ENCODE measurements around the gene MICAL2.
A peak's percentile ranks its signal among the peaks of the same experiment; 100 is the strongest.
"Not testable (repeated sequence)": the region's sequence is repeated elsewhere in the genome, so short reads cannot be mapped to it uniquely, and the experiment has no call there.

The MICAL2 gene

DNA sequence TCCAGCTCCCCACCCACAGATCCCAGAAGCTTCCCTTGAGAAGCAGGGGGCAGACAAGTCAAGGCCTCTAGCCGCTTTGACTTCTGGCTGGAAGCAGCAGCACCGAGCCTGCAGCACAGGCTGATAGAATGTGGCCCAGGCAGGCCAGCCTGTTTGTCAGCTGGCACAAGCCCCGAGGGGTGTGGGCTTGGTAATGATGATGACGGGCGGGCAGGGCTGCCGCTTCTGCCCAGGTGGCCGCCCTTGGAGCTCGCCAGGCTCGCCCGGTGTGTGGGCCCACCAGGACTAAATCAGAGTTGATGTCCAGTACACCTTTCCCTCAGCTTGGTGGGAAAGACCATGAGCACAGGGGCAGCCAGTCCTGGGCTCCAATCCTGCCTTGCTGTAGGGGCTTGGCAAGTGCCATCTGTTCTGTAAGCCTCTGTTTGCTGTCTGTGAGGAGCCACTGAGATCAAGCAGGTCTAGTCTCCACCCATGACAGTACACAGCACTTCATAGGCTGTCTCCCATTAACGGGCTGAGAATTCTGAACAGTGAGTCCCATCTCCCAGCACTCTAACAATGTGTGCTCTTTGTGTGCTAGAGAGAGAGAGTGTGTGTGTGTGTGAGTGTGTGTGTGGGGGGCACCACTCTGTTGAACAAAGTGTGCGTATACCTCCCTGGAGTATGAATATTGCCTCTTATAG is 26.8 kb downstream of the MICAL2 start:
- no peak for DNase-seq

GRCh38 chr11:12137938-12138731 is 27.7 kb downstream of the MICAL2 start:
- DNase-seq: peak; percentile 84

DNA sequence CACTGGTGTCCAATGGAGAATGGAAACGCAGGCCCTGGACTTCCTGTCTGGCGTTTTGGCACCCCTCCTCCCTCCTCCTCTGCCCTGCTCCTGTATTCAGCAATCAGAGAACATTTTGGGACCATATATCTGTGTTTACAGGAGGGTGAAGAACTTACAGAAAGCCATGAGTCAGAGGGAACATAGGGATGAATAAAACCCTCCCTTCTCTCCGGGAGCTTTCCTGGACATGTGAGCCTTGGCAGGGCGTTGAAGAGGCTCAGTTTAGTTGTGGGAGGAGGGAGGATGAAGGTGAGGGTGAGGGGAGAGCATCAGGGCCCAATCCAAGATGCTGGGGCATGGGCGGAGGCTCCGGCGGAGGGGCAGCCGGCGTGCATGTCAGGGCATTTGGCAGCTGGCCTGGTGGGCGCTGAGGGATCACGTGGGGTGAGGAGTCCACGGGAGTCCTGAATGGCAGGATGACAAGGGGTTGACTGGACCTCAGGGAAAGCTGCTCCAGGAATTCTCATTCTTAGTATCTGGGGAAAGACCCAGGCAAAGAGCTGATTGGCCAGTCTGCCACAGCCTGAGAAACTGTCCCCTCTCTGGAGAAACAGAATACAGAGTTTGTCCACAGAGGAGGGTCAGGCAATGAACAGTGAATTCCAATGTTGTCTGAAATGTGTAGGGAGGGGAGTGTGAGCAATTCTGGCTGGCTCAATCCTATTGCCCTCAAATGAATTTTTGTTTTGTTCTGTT is 28.9 kb downstream of the MICAL2 start:
- peak; percentile 81 for DNase-seq

- no peak for DNase-seq
These were observed 29.9 kb downstream of the MICAL2 start for GRCh38 chr11:12140186-12140793.

DNA sequence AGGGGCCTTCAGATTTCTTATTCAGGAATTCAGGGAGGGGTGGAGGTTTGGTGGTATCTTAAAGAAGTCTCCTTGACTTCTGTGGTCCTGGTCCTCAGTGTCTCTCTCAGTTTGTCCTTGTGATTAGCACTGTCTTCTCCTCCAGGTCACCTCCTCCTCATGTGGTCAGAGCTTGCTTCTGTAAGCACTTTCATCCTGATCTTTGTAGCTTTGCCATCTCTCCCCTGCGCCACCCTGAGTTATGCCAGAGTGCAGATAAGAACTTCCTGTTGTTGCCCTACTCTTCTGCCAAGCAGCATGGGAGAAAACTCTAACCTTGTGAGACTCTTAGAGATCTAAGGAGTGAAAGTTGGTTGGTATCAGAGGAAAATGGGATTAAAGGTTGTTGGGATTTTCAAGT is 30.9 kb downstream of the MICAL2 start:
- DNase-seq: no peak

DNA sequence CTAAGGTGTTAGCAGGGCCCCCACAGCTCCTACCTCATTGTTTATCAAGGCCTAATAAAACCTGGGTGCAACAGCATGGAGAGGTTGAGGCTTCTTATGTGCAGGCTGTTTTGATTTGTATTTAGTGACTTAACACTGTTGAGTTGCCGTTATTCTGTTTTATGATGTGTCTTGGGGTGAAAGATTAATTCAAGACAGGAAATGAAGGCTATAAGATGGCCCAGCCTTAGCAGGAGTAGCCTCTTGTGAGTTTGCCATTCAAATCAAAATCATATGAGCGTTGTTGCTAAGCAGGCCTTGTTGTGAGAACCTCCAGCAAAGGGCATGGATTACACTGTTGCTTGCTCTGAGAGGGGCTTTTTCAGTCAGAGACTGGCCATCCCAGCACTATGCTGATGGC is 31.8 kb downstream of the MICAL2 start:
- DNase-seq: no peak

- no peak for DNase-seq
These were observed 32.5 kb downstream of the MICAL2 start for GRCh38 chr11:12142909-12143308.

DNA sequence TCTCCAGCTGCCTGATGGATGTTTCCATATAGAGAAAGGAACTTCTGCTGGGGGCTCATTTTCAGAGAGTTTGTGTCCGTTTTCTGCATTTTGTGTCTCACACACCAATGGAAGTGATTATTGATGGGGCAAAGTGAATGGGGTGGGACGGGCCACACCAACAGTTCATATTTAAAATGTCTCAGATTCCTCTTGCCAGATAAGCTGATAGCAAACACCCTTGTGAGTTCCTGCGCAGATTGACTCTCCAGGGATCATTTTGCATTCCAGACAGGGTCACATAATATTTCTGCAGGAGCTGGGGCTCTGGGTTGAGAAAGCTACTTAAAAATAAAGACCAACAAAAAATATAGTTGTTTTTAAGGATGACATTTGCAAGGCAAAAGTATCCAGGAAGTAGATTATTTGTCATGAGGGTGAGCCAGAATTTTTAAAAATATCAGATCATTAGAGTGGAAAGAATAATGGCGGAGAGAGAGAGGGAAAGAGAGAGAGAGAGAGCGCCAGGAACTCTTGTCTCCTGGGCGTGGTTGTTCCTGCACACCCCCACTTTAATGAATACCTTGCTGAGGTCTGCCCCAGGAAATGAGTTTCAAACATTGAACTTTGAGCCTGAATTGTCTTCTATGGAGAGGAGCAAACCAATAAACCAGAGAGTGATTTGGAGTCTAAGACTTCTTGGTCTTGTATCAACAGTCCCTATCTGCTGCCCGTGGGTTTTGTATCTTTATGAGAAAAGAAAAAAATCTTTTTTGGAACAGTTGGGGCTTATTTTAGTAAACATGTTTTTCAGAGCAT is 33.3 kb downstream of the MICAL2 start:
- DNase-seq: peak; percentile 69

- DNase-seq: no peak
These were observed 34.2 kb downstream of the MICAL2 start for GRCh38 chr11:12144330-12145174.

DNA sequence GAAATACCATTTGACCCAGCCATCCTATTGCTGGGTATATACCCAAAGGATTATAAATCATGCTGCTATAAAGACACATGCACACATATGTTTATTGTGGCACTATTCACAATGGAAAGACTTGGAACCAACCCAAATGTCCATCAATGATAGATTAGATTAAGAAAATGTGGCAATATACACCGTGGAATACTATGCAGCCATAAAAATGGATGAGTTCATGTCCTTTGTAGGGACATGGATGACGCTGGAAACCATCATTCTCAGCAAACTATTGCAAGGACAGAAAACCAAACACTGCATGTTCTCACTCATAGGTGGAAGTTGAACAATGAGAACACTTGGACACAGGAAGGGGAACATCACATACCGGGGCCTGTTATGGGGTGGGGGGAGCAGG is 36.3 kb downstream of the MICAL2 start:
- not testable (repeated sequence) for DNase-seq

GRCh38 chr11:12147827-12148226 is 37.4 kb downstream of the MICAL2 start:
- no peak for DNase-seq

- DNase-seq: no peak
These were observed 38.1 kb downstream of the MICAL2 start for GRCh38 chr11:12148466-12148865.

DNA sequence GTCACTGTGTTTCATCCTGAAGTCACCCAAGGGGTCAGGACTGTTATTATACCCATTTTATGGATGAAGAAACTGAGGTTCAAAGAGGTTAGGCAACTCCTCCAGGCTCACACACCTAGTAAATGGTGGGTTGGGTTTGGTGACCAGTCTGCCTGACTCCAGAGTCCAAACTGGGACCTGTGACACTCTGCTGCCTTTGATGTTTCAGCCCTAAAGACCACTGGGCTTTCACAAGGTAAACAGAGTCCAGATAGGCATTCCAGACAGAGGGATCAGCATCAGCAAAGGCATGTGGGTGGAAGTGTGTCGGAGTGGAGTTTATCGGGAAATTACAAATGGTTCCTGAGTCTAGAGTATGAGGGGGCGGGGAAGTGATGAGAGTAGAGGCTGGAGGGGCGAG is 38.5 kb downstream of the MICAL2 start:
- no peak for DNase-seq

- DNase-seq: no peak
These were observed 39.4 kb downstream of the MICAL2 start for GRCh38 chr11:12149672-12150225.

GRCh38 chr11:12150831-12151382 is 40.5 kb downstream of the MICAL2 start:
- DNase-seq: peak; percentile 46

DNA sequence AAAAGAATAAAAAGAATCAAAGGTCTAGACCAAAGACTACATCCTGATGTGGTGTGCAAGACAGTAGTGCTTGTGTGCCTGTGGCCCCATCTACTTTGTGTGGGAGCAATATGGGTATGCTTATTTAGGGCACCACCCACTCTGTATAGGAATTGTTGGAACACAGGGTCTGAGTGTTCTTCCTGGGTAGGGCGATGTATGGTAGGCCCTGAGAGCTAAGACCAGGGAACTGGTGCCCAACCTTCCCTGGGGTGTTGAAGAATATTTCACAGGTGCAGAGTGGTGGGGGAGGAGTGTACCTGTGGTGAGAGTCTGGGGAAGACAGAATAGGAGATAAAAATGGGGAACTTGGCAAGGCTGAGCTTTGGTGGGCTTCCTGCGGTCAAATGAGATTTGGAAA is 41.9 kb downstream of the MICAL2 start:
- DNase-seq: no peak

- no peak for DNase-seq
These were observed 44.7 kb downstream of the MICAL2 start for GRCh38 chr11:12154871-12155668.

DNA sequence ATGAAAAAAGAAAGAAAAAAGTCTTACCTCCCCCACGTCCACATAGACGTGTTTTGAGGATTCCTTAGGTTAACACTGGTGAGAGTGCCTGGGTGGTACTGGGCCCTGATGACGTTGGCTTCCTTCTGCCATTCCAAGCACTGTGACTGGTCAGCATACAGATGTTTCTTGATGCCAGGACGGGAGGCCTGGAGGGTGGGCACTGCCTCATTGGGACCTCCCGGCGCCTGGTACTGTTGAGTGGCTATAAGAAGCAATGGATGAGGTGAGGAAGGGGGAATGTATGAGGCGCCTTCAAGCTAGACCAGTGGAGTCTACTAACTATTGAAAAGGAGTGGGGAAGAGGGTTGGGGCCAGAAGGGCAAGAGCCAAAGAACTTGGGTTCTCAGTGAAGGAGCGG is 45.3 kb downstream of the MICAL2 start:
- DNase-seq: no peak

- no peak for DNase-seq
These were observed 46.1 kb downstream of the MICAL2 start for GRCh38 chr11:12156301-12157140.
